ENCODE data around the gene DNAJB14. TPM values are rescaled to one million over a fixed set of nuclear protein-coding genes. Genes with fewer than 3 reads are reported as not detected.

Gene DNAJB14
- total RNA-seq, 5 donors from 2014 or later (not counting 1 experiment from before 2014, with no cell fraction given), result 48.9 to 66.5 (median 61.7) TPM

GRCh38 chr4:99886146-99886545 is 60.3 kb downstream of the DNAJB14 start:
- Histone ChIP-seq H3K4me1 (ENCODE audit: control insufficient read depth in 1 of 2, extremely low read depth in 1 of 2, insufficient read depth in 2 of 2, low read length in 2 of 2) (no peaks in the 10 kb centered on the region), H3K9me3 (no peaks in the 10 kb centered on the region), H3K27ac (ENCODE audit: low read length) (no peak overlapping the region), H3K36me3 (ENCODE audit: control insufficient read depth in 2 of 2, extremely low read depth in 1 of 2, insufficient read depth in 1 of 2, low read length in 1 of 2) (peaks cover 0 to 37% of the 10 kb centered on the region in 2 donors), H3K27me3 (replicated peaks in 1 of 2; ENCODE audit: control insufficient read depth in 2 of 2, extremely low read depth in 1 of 2, insufficient read depth in 2 of 2, low read length in 1 of 2) (no peaks in the 10 kb centered on the region), H3K4me3 (ENCODE audit: control insufficient read depth in 1 of 2, extremely low read depth in 1 of 2, low read length in 1 of 2) (no peak overlapping the region)
- POLR2A ChIA-PET, result no interaction called here
- Mint-ChIP-seq H3K9me3 (no peaks in the 10 kb centered on the region), H3K27ac (no peak overlapping the region), H3K36me3 (peaks cover 22% of the 10 kb centered on the region), H3K4me3 (no peak overlapping the region), H3K27me3 (no peaks in the 10 kb centered on the region), H3K4me1 (peaks cover 6 to 26% (median 21%) of the 10 kb centered on the region in 3 donors)
- DNase-seq (no peak), ATAC-seq (replicated peaks in 1 of 4) (no peak)
- WGBS (ENCODE audit: insufficient coverage), result no CpG with 5 or more reads among the region's 4 CpGs
- CTCF ChIA-PET, result interaction anchor here (0.6 to 1.5 kb wide), 8 partner anchors 56 to 425 kb away, joined by 3 to 7 read pairs (median 4); partner anchors contain the start of gene TRMT10A (in 1 of the 2)

- Histone ChIP-seq H3K27ac (ENCODE audit: low read length) (no peak overlapping the region), H3K27me3 (replicated peaks in 1 of 2; ENCODE audit: control insufficient read depth in 2 of 2, extremely low read depth in 1 of 2, insufficient read depth in 2 of 2, low read length in 1 of 2) (no peaks in the 10 kb centered on the region), H3K4me1 (ENCODE audit: control insufficient read depth in 1 of 2, extremely low read depth in 1 of 2, insufficient read depth in 2 of 2, low read length in 2 of 2) (no peaks in the 10 kb centered on the region), H3K36me3 (ENCODE audit: control insufficient read depth in 2 of 2, extremely low read depth in 1 of 2, insufficient read depth in 1 of 2, low read length in 1 of 2) (peaks cover 0 to 40% of the 10 kb centered on the region in 2 donors), H3K4me3 (ENCODE audit: control insufficient read depth in 1 of 2, extremely low read depth in 1 of 2, low read length in 1 of 2) (no peak overlapping the region), H3K9me3 (no peaks in the 10 kb centered on the region)
- ATAC-seq (replicated peaks in 1 of 4), result no peak
- peaks cover 20% of the 10 kb centered on the region for H3K36me3 Mint-ChIP-seq
- H3K9me3 Mint-ChIP-seq, result no peaks in the 10 kb centered on the region
- H3K27ac Mint-ChIP-seq, result no peak overlapping the region
- H3K4me3 Mint-ChIP-seq, result no peak overlapping the region
- H3K27me3 Mint-ChIP-seq, result no peaks in the 10 kb centered on the region
- DNase-seq, result no peak
- ChIA-PET POLR2A (no interaction called here), CTCF (interaction anchor here (0.6 to 1.5 kb wide), 9 partner anchors 62 to 1784 kb away, joined by 3 to 17 read pairs (median 5); partner anchors contain the start of genes H2AZ1 (in 1 of the 2) and TRMT10A (in 1 of the 2))
- peaks cover 2 to 21% (median 16%) of the 10 kb centered on the region in 3 donors for H3K4me1 Mint-ChIP-seq
Observed at GRCh38 chr4:99885687-99886086, 60.7 kb downstream of the DNAJB14 start.

GRCh38 chr4:99885063-99885664 is 61.3 kb downstream of the DNAJB14 start:
- Histone ChIP-seq H3K9me3 (no peaks in the 10 kb centered on the region), H3K4me3 (ENCODE audit: control insufficient read depth in 1 of 2, extremely low read depth in 1 of 2, low read length in 1 of 2) (no peak overlapping the region), H3K27me3 (replicated peaks in 1 of 2; ENCODE audit: control insufficient read depth in 2 of 2, extremely low read depth in 1 of 2, insufficient read depth in 2 of 2, low read length in 1 of 2) (no peaks in the 10 kb centered on the region), H3K27ac (ENCODE audit: low read length) (no peak overlapping the region), H3K4me1 (ENCODE audit: control insufficient read depth in 1 of 2, extremely low read depth in 1 of 2, insufficient read depth in 2 of 2, low read length in 2 of 2) (no peaks in the 10 kb centered on the region), H3K36me3 (ENCODE audit: control insufficient read depth in 2 of 2, extremely low read depth in 1 of 2, insufficient read depth in 1 of 2, low read length in 1 of 2) (peaks cover 0 to 45% of the 10 kb centered on the region in 2 donors)
- ATAC-seq (replicated peaks in 1 of 4) (peak in 1 of 4 experiments; percentile 64), DNase-seq (peak in 19 of 35 experiments; percentile 2 to 73 (median 21))
- no peak overlapping the region for H3K27ac Mint-ChIP-seq
- peaks cover 25% of the 10 kb centered on the region for H3K36me3 Mint-ChIP-seq
- ChIA-PET POLR2A (interaction anchor here (0.5 to 0.7 kb wide), 3 partner anchors 66 to 1675 kb away, joined by 3 read pairs; no protein-coding TSS in a partner anchor), CTCF (interaction anchor here (0.5 to 1.5 kb wide), 18 partner anchors 9 to 1784 kb away, joined by 3 to 17 read pairs (median 4); partner anchors contain the start of genes H2AZ1 (in 1 of the 2) and LAMTOR3 (in 1 of the 2))
- peaks cover 0 to 16% (median 12%) of the 10 kb centered on the region in 3 donors for H3K4me1 Mint-ChIP-seq
- H3K9me3 Mint-ChIP-seq, result no peaks in the 10 kb centered on the region
- WGBS (ENCODE audit: insufficient coverage), result no CpG with 5 or more reads among the region's 2 CpGs
- no peak overlapping the region for H3K4me3 Mint-ChIP-seq
- H3K27me3 Mint-ChIP-seq, result no peaks in the 10 kb centered on the region

GRCh38 chr4:99879458-99879857 is 67.0 kb downstream of the DNAJB14 start:
- no peaks in the 10 kb centered on the region for H3K4me1 ChIP-seq (ENCODE audit: control insufficient read depth in 1 of 2, extremely low read depth in 1 of 2, insufficient read depth in 2 of 2, low read length in 2 of 2)
- H3K4me3 ChIP-seq (ENCODE audit: control insufficient read depth in 1 of 2, extremely low read depth in 1 of 2, low read length in 1 of 2), result no peak overlapping the region
- no peaks in the 10 kb centered on the region for H3K9me3 ChIP-seq
- no peaks in the 10 kb centered on the region for H3K27me3 ChIP-seq (replicated peaks in 1 of 2; ENCODE audit: control insufficient read depth in 2 of 2, extremely low read depth in 1 of 2, insufficient read depth in 2 of 2, low read length in 1 of 2)
- no CpG with 5 or more reads among the region's 3 CpGs for WGBS (ENCODE audit: insufficient coverage)
- H3K27ac Mint-ChIP-seq, result no peak overlapping the region
- DNase-seq (no peak), ATAC-seq (replicated peaks in 1 of 4) (no peak)
- H3K27me3 Mint-ChIP-seq, result no peaks in the 10 kb centered on the region
- no peak overlapping the region for H3K4me3 Mint-ChIP-seq
- peaks cover 0 to 38% of the 10 kb centered on the region in 2 donors for H3K36me3 ChIP-seq (ENCODE audit: control insufficient read depth in 2 of 2, extremely low read depth in 1 of 2, insufficient read depth in 1 of 2, low read length in 1 of 2)
- peaks cover 23% of the 10 kb centered on the region for H3K36me3 Mint-ChIP-seq
- ChIA-PET POLR2A (no interaction called here), CTCF (interaction anchor here in 1 of 2 donors (0.9 to 1.4 kb wide), 2 partner anchors 68 to 72 kb away, joined by 3 to 4 read pairs; no protein-coding TSS in a partner anchor)
- no peak overlapping the region for H3K27ac ChIP-seq (ENCODE audit: low read length)
- H3K9me3 Mint-ChIP-seq, result no peaks in the 10 kb centered on the region
- H3K4me1 Mint-ChIP-seq, result no peaks in the 10 kb centered on the region

GRCh38 chr4:99878604-99879003 is 67.8 kb downstream of the DNAJB14 start:
- H3K27ac Mint-ChIP-seq, result no peak overlapping the region
- H3K4me1 Mint-ChIP-seq, result no peaks in the 10 kb centered on the region
- Histone ChIP-seq H3K36me3 (ENCODE audit: control insufficient read depth in 2 of 2, extremely low read depth in 1 of 2, insufficient read depth in 1 of 2, low read length in 1 of 2) (peaks cover 0 to 38% of the 10 kb centered on the region in 2 donors), H3K27me3 (replicated peaks in 1 of 2; ENCODE audit: control insufficient read depth in 2 of 2, extremely low read depth in 1 of 2, insufficient read depth in 2 of 2, low read length in 1 of 2) (no peaks in the 10 kb centered on the region), H3K4me3 (ENCODE audit: control insufficient read depth in 1 of 2, extremely low read depth in 1 of 2, low read length in 1 of 2) (no peak overlapping the region), H3K27ac (ENCODE audit: low read length) (no peak overlapping the region), H3K4me1 (ENCODE audit: control insufficient read depth in 1 of 2, extremely low read depth in 1 of 2, insufficient read depth in 2 of 2, low read length in 2 of 2) (no peaks in the 10 kb centered on the region), H3K9me3 (no peaks in the 10 kb centered on the region)
- DNase-seq (no peak), ATAC-seq (replicated peaks in 1 of 4) (no peak)
- H3K36me3 Mint-ChIP-seq, result peaks cover 23% of the 10 kb centered on the region
- H3K9me3 Mint-ChIP-seq, result no peaks in the 10 kb centered on the region
- CTCF ChIA-PET, result interaction anchor here in 1 of 2 donors (1.4 kb wide), 1 partner anchor 71 kb away, joined by 3 read pairs; no protein-coding TSS in a partner anchor
- no peaks in the 10 kb centered on the region for H3K27me3 Mint-ChIP-seq
- POLR2A ChIA-PET, result no interaction called here
- no peak overlapping the region for H3K4me3 Mint-ChIP-seq

GRCh38 chr4:99876946-99877345 is 69.5 kb downstream of the DNAJB14 start:
- WGBS (ENCODE audit: insufficient coverage), result no CpG with 5 or more reads among the region's 3 CpGs
- no peaks in the 10 kb centered on the region for H3K9me3 Mint-ChIP-seq
- POLR2A ChIA-PET, result no interaction called here
- H3K27ac ChIP-seq (ENCODE audit: low read length), result no peak overlapping the region
- peaks cover 0 to 35% of the 10 kb centered on the region in 2 donors for H3K36me3 ChIP-seq (ENCODE audit: control insufficient read depth in 2 of 2, extremely low read depth in 1 of 2, insufficient read depth in 1 of 2, low read length in 1 of 2)
- H3K36me3 Mint-ChIP-seq, result peaks cover 28% of the 10 kb centered on the region
- no peak overlapping the region for H3K4me3 ChIP-seq (ENCODE audit: control insufficient read depth in 1 of 2, extremely low read depth in 1 of 2, low read length in 1 of 2)
- no peaks in the 10 kb centered on the region for H3K4me1 Mint-ChIP-seq
- H3K27me3 ChIP-seq (replicated peaks in 1 of 2; ENCODE audit: control insufficient read depth in 2 of 2, extremely low read depth in 1 of 2, insufficient read depth in 2 of 2, low read length in 1 of 2), result no peaks in the 10 kb centered on the region
- ATAC-seq (replicated peaks in 1 of 4), result no peak
- no peaks in the 10 kb centered on the region for H3K27me3 Mint-ChIP-seq
- H3K4me3 Mint-ChIP-seq, result no peak overlapping the region
- H3K27ac Mint-ChIP-seq, result no peak overlapping the region
- DNase-seq, result no peak
- H3K9me3 ChIP-seq, result no peaks in the 10 kb centered on the region
- CTCF ChIA-PET, result no interaction called here
- no peaks in the 10 kb centered on the region for H3K4me1 ChIP-seq (ENCODE audit: control insufficient read depth in 1 of 2, extremely low read depth in 1 of 2, insufficient read depth in 2 of 2, low read length in 2 of 2)

Measured in T-cell (primary cell).